GM18505 (cell line): ENCODE measurements around the gene TTR.

ENCODE experiments used
- ATAC-seq: cut with Tn5 transposase; IDR thresholded peaks from one replicate; pipeline ENCODE4 v1.9.1; 2021; ENCODE audit not compliant: unreplicated experiment
- POLR2A ChIP-seq: IDR thresholded peaks from 4 replicates; pipeline ENCODE4 v1.6.1; 2011; ENCODE audit warnings: borderline replicate concordance; ENCODE audit not compliant: insufficient read depth, insufficient read length; ENCODE audit errors: extremely low read depth

The TTR gene

GRCh38 chr18:31591628-31592027 lies at the start of gene TTR:
TSS of gene TTR (plus strand) at chr18:31591877. CDS start at chr18:31591903, 26 bp downstream.
- no peak for ATAC-seq

GRCh38 chr18:31546476-31546875 lies 45.2 kb upstream of the TTR start:
- ATAC-seq, result no peak
- no peak for TF ChIP-seq POLR2A

More at GRCh38 chr18:31591628-31592027, at the start of gene TTR:
- no peak for TF ChIP-seq POLR2A

- TF ChIP-seq POLR2A, result no peak
- no peak for ATAC-seq
These were observed 42.8 kb upstream of the TTR start for GRCh38 chr18:31548853-31549252.

GRCh38 chr18:31549416-31549815 lies 42.3 kb upstream of the TTR start:
- no peak for TF ChIP-seq POLR2A
- ATAC-seq, result no peak

- no peak for TF ChIP-seq POLR2A
- ATAC-seq, result no peak
These were observed 39.8 kb upstream of the TTR start for GRCh38 chr18:31551883-31552282.

GRCh38 chr18:31553800-31554199 lies 37.9 kb upstream of the TTR start:
- ATAC-seq, result no peak
- no peak for TF ChIP-seq POLR2A

GRCh38 chr18:31554776-31555175 lies 36.9 kb upstream of the TTR start:
- ATAC-seq, result no peak
- no peak for TF ChIP-seq POLR2A

GRCh38 chr18:31555971-31556747 lies 35.5 kb upstream of the TTR start:
- no peak for TF ChIP-seq POLR2A
- ATAC-seq, result peak; percentile 58

- no peak for ATAC-seq
- no peak for TF ChIP-seq POLR2A
These were observed 34.2 kb upstream of the TTR start for GRCh38 chr18:31557446-31557845.

- no peak for TF ChIP-seq POLR2A
These were observed 33.1 kb upstream of the TTR start for GRCh38 chr18:31558567-31558966.

GRCh38 chr18:31562726-31563125 lies 29.0 kb upstream of the TTR start:
- TF ChIP-seq POLR2A, result no peak
- ATAC-seq, result no peak

More at GRCh38 chr18:31558567-31558966, 33.1 kb upstream of the TTR start:
- ATAC-seq, result no peak

- TF ChIP-seq POLR2A, result no peak
- ATAC-seq, result no peak
These were observed 27.9 kb upstream of the TTR start for GRCh38 chr18:31563778-31564177.

GRCh38 chr18:31565345-31565744 lies 26.3 kb upstream of the TTR start:
- no peak for TF ChIP-seq POLR2A
- ATAC-seq, result no peak

GRCh38 chr18:31565782-31566512 lies 25.7 kb upstream of the TTR start:
- no peak for ATAC-seq
- no peak for TF ChIP-seq POLR2A

- TF ChIP-seq POLR2A, result no peak
- ATAC-seq, result no peak
These were observed 24.9 kb upstream of the TTR start for GRCh38 chr18:31566576-31567306.
